NCI-H345 treated with DMSO at 0.1 percent for 48 hours (cell line): Measurements from ENCODE around the gene SIM1.
"Not testable (repeated sequence)": the region's sequence is repeated elsewhere in the genome, so short reads cannot be mapped to it uniquely, and the experiment has no call there.

Experiments
- DNase-seq: peaks from one replicate; lab custom pipeline; 2025; ENCODE audit not compliant: unreplicated experiment; lab: John Stamatoyannopoulos, UW

Gene SIM1

GRCh38 chr6:100354736-100355641, 109.7 kb downstream of the SIM1 start:
- DNase-seq = not testable (repeated sequence)

GRCh38 chr6:100353276-100354015, 111.3 kb downstream of the SIM1 start:
- DNase-seq = no peak

GRCh38 chr6:100350139-100350538, 114.6 kb downstream of the SIM1 start:
- DNase-seq = no peak

DNA sequence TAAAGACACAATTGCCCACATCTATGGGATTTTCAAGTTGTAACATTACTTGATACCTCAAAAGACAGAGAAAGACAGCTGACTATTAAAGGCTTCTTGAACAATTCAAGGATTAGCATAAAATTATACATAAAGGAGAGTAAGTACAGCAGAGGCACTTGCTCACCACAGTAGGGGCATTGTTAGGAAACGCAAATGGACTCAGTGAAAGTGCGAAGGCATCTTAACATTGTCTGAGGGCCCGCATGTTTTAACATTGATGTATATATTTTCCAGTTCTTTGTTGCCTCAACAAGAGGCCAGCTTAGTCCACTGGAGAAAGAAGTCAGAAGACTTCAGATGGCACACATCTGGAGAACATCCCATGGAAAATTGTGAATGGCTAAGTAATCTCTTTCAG, 115.4 kb downstream of the SIM1 start:
- DNase-seq = no peak

- no peak for DNase-seq
Observed at GRCh38 chr6:100347901-100348550, 116.7 kb downstream of the SIM1 start.

DNA sequence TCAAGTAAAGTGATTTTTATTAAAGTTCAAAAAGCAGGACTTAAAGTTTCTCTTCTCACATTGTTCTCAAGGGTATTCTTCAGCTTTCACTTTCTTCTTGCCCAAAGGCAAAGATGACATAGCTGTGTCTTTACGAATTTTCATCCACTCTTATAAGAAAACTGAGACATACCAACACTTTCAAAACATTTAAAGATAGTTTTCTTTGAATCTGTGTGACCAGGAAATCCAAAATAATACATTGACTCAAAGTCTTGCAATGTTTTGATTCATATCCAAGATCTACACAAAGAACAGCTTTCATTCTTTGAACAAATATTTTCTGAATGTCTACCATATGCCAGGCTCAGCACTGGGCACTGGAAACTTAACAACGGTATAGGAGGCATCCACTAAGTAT, 117.9 kb downstream of the SIM1 start:
- DNase-seq = no peak

DNA sequence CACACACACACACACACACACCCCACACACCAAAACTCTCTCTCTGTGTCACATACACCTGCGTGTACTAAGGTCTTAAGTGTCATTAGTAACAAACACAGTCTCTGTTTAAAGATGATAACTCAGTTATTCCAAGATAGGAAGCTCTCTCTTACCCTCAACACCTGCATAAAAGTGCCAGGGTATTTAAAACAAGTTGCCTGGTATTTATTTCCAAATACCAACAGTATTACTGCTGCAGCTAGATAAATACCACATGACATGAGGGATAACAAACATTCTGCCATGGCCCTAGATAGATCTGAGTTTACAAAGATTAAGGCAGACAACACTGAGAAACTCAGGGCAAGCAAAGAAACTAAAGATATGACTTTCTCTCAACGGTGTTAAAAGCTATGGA, 118.5 kb downstream of the SIM1 start:
- no peak for DNase-seq

DNA sequence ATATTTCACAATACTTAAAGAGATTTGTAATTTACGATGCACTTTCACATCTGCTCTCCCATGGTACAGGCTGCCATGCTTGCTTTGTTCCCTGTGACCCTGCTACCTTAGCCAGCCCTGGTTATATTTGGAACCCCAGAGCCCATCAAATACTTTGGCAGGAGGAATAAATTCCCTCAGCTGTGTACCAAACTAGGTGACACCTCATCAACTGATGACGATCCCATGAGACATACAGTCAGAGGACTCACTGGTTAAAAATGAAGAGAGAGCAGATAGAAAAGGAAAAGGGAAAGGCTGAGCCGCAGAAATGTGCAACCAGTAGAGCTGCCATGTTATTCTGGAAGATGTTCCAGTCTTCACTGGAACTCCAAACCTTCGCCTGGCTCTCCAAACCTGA, 120.0 kb downstream of the SIM1 start:
- DNase-seq = no peak

DNA sequence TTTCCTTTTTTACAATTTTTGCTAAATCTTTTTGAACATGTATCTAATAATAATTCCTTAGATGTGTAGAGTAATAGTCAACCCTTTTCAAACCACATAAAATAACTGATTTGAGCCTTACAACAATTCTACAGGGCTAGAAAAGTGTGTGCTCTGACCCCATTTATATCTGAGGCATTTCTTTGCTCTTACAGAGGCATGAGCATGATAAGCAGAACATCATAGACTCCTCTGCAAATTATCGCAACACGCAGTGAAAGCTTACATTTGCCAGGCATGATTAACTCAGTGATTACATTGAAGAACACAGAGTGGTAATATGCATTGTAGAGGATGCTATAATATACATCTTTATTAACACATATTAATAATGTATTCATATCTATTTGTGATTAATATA, 120.4 kb downstream of the SIM1 start:
- no peak for DNase-seq

DNA sequence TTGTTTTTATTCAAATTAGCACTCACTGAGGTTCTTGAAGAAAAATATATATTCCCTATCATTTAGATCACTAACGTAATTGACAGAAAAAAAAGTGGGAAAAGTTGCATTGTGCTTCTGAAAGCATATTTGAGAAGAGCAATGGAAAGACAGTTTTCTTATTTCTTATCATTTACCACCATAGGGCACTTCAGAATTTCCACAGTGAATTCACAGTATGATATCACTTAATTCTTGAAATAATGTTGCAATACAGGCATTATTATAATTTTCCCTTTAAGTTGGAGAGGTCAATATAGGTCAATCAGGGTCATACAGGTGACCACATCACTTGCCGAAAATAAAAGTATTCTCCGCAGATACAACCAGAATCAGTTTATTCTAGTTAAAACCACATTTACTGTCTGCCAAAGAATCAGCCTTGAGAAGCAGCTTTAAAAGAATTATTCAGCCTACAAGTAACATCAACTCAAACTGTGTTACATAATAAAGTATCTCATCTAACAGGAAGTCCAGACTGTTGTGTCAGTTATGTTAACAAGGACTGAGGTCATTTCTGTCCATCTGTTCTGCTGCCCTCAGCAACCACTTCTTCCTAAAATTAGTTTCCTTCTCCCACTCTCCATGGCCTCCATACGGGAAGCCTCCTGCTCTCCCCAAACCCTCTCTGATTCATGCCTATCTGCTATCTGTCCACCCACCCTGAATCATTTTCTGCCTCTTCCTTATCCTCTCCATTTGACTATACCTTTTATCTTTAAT, 121.2 kb downstream of the SIM1 start:
- no peak for DNase-seq

- no peak for DNase-seq
Observed at GRCh38 chr6:100342830-100343229, 121.9 kb downstream of the SIM1 start.

- no peak for DNase-seq
Observed at GRCh38 chr6:100339574-100340255, 125.0 kb downstream of the SIM1 start.

DNA sequence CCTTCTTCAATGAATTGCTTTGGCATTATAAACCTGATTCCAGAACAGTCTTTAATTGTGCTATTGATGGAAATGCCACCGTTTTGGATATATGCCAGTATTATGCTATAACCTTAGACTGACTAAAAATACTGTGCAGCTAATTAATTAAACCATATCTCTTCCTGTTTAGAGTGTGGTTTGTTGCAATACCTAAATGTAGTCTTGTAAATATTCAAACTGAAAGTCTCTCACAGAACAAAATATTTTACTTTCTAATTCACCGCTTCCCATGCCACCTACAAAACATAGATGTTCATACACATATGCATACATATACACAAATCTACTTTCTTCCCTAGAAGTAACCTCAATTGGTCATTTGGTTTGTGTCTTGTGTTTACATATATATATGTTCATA, 126.6 kb downstream of the SIM1 start:
- no peak for DNase-seq

DNA sequence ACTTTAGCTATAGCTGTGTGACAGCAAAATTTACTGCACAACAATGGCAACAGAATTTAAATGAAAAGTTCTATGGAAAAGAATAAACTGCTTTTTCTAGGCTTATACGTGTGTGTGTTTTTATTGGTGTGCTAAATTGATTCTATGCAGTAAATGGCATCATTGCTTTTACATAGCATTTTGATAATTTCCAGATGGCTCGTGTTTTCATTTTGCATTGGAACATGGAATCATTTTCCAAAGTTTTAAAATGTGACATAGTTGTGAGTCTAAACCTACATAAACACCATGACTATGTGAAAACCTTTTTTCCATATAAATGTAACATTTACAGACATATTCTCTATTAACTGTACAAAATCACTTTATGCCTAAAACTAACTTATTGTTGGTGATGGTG, 127.8 kb downstream of the SIM1 start:
- no peak for DNase-seq

- no peak for DNase-seq
Observed at GRCh38 chr6:100335991-100336390, 128.7 kb downstream of the SIM1 start.
